Activated CD4-positive, alpha-beta T cell treated with anti-CD3 and anti-CD28 coated beads, Interleukin-2, Interleukin-4, amounts not matched to agents 100 ng/mL and 50 ng/mL, durations not matched to agents 16 hours and 8 hours (primary cell): ENCODE data around the gene NCKAP5.

Experiments used
- DNase-seq: peaks from one replicate; pipeline ENCODE4 v3.0.0-alpha.2; 2020; ENCODE audit warnings: low spot score

NCKAP5 gene

GRCh38 chr2:133422931-133423351 is 145.3 kb downstream of the NCKAP5 start:
- DNase-seq: no peak

GRCh38 chr2:133421516-133422324 is 146.5 kb downstream of the NCKAP5 start:
- no peak for DNase-seq

GRCh38 chr2:133420788-133421187 is 147.5 kb downstream of the NCKAP5 start:
- no peak for DNase-seq

GRCh38 chr2:133418671-133419070 is 149.6 kb downstream of the NCKAP5 start:
- DNase-seq: no peak

- DNase-seq: no peak
Measured at GRCh38 chr2:133418021-133418420, 150.2 kb downstream of the NCKAP5 start.

DNA sequence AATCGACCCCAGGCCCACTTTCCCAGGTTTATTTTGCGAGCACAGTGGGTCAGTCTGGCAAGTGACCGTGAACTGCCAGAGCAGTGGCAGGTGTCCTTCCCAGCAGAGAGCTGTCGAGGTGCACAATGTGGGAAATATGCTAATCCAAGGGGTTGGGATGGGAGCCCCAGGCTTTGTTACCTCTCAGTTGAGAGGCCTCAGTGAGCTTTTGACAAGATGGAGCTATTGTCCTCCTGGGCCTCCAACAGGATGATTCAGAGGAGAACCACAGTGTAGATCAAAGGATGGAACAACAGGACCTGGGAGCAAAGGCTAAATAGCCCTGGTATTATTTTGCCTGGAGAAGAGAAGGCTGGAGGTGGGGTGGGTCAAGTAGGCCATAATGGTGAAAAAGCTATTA is 150.8 kb downstream of the NCKAP5 start:
- DNase-seq: no peak

- DNase-seq: no peak
Measured at GRCh38 chr2:133416736-133417135, 151.5 kb downstream of the NCKAP5 start.

DNA sequence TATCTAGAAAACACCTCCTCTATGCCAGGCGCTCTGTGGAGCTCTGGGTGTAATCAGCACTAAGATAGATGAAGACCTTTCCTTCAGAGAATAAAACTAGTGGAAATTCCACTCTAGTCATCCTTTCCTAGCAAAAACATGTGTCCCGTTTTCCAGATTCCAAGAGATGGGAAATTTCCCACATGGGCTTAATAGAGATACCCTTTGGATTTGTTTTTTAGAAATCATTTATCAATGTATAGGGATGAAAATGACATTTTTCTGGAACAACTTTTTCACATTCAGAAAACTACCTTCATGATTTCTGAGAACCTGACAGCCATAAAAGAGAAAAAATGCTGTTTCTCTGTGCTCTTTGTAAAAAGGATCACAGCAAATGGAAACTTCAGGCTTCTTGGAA is 152.1 kb downstream of the NCKAP5 start:
- no peak for DNase-seq

DNA sequence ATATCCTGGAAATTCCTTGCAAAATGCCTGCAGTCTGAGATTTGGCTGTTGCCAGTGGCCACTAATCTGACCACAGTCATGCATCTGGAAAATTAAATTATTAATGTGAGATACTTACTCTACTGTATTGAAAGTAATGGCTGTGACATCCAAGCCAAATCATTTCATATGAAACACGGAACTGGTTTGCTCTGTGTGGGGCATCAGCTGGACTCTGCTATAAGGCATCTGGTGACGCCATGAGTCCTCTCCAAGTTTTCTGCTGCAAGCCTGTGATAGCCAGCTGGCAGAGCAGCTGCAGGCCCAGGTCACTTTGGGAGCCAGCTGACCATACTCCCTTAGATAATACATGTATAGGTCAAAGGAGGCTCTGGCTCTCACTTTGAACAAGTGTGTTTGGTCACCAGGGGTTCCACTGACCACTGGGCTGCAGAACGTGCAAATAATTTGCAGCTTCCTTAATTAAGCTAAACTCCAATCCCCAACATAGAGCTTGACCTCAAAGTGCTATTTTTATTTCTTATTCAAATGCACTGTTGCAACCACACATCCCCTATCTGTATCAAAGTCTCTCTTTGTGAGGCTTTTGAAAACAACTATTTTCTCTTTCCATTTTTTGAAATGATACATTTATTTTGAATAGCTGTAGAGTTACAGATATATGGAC is 152.9 kb downstream of the NCKAP5 start:
- no peak for DNase-seq

DNA sequence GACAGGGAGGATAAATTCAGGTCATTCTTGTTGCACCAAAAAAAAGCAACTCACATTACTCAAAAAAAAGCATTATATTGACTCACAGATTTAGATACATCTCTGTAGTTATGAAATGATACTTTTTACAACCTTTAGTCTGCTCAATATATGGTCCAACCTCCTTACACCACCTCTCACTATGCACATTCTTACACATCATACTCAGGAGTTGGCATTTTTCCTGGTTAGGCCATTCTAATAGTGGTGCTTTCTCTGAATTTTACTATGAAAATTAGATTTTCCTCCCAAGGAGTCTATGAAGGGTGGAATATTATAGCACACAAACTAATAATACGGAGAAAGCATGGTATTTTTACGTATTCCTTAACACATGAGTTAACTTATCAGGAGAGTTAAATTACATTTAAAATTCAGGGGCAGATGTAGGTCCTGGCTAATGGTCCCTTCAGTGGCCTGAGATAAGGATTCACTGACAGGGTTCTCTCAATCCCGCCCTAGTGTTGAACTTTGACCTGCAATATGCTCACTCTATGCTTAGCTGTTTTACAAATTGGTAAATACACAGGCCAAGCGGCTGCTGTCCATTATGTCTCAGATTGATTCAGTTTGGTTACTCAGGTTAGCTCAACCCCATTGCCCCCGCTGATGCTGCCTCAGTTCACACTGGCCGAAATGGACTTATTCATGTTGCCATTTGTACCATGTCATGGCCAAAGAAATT is 153.6 kb downstream of the NCKAP5 start:
- DNase-seq: no peak

- DNase-seq: no peak
Measured at GRCh38 chr2:133413863-133414262, 154.4 kb downstream of the NCKAP5 start.

- no peak for DNase-seq
Measured at GRCh38 chr2:133412694-133413093, 155.6 kb downstream of the NCKAP5 start.

DNA sequence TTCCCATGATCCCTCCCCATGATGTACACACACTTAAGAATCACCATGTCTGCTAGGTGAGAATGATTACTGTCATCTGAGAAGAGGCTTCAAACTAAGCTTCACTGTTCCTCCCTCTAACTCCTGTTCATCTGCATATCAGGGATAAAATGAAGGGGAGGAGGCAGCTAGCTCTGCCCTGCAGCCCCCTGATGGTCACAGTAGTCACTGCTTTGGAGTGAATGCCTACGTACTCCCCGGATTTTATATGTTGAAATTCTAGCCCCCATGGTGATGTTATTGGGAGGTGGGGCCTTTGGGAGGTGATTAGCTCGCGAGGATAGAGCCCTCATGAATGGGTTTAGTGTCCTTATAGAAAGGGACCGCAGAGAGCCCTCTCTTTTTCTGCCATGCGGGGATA is 156.4 kb downstream of the NCKAP5 start:
- DNase-seq: no peak

- DNase-seq: no peak
Measured at GRCh38 chr2:133411101-133411500, 157.2 kb downstream of the NCKAP5 start.

- no peak for DNase-seq
Measured at GRCh38 chr2:133409581-133410285, 158.5 kb downstream of the NCKAP5 start.

DNA sequence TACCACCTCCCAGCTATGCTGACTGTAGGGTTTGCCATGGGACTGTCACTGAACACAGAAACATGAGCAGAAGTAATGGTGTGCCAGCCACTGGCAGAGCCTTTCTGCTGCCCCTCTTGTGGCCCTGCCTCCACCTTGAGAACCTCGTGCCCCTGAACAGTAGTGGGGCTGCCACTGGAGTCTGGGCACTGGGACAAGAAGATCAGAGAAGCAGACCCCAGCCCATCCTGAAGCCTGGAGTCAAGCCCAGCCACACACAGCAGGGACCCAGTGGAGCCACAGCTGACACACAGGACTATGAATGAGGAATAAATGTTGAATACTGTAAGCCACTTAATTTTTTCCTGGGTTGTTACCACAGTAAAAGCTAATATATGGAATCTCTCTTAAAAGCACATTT is 159.6 kb downstream of the NCKAP5 start:
- DNase-seq: no peak

DNA sequence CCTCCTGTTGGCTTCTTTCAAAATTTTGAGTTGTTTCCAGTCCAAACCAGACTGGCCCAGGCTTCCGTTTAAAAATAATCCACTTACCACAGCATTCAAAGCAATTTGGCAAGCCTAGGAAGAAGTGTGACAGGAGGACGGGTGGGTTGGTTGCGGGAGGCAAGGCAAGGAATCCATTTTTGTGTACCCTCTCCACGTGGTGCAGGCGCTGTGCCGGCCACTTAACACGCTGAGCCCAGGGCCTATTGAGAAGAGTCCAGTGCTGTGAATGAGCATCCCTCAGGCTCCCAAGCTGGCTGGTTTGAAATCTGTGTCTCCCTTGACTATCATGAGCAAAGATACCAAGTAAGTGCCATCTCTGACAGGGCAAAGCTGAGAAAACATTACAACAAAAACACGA is 160.9 kb downstream of the NCKAP5 start:
- no peak for DNase-seq

DNA sequence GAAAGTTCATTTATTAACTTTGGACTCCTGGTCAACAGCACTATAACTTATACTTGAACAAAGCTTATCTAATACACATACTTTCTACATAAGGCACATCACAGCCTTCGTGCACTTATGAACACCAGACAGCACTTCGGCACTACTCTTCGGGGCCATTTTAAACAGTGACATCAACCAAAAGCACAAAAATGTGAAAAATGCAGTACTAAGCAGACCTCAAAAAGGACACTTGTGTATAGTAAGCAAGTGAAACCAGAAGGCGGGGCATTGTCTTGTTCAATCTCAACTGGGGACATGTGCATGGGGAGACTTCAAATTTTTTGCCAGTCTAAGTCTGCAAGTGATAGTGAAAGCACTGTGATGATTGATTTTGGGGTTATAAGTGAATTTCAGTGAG is 163.0 kb downstream of the NCKAP5 start:
- no peak for DNase-seq

DNA sequence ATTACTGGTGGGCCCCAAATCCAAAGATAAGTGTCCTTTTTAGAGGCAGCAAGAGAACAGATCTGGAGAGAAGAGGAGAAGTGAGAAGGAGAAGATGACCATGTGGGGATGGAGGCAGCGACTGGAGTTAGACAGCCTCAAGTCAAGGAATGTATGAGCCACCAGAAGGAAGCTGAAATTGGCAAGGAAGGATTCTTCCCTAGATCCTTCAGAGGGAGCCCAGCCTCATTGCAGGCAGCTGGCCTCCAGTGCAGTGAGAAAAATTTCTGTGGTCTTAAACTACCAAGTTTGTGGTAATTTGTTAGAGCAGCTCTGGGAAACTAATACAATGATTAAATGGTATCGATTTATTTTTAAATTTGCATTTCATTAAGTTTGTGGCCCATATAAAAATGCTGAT is 167.9 kb downstream of the NCKAP5 start:
- no peak for DNase-seq

- DNase-seq: no peak
Measured at GRCh38 chr2:133393895-133394294, 174.4 kb downstream of the NCKAP5 start.

DNA sequence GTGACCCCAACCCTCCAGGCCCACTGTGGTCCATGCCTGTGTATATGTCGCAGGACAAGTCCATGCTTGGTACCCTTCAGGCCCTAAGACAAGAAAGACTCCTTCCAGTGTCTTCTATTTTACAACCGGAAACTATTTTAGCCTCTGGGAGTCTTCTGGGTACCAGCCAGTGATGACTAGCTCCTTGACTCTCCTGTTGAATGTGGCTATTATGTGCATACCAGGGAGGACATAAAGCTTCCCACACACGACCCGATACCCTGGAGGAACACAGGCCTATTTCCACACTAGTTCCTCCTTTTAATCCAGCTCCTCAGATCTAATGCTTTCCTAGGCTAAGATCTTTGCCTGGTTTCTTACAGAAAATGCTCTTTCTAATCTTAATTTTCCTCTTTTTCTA is 178.1 kb downstream of the NCKAP5 start:
- DNase-seq: no peak

GRCh38 chr2:133389569-133389968 is 178.7 kb downstream of the NCKAP5 start:
- no peak for DNase-seq
